ENCODE measurements around the gene GOLGA6D.
"Not testable (repeated sequence)": the region's sequence is repeated elsewhere in the genome, so short reads cannot be mapped to it uniquely, and the experiment has no call there.

DNA sequence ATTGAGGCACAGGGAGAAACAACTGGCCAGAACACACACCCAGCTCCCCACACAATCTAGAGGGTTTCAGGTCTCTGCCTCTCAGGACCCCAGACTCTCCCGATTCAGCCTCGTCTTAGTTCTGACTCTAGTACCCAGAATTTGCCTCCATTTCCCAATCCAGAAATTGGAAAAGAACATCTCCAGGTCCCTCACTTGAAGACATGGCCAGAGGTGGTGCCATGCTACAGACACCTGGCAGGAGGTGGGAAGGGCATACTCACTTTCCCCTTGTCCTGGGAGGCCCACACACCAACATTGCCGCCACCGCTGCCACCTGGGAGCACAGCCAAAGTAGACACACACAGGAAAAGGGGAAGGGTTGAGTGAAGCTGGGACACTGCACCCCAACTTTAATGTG lies 20.1 kb downstream of the GOLGA6D start:
- TF ChIP-seq, protein P1, sequence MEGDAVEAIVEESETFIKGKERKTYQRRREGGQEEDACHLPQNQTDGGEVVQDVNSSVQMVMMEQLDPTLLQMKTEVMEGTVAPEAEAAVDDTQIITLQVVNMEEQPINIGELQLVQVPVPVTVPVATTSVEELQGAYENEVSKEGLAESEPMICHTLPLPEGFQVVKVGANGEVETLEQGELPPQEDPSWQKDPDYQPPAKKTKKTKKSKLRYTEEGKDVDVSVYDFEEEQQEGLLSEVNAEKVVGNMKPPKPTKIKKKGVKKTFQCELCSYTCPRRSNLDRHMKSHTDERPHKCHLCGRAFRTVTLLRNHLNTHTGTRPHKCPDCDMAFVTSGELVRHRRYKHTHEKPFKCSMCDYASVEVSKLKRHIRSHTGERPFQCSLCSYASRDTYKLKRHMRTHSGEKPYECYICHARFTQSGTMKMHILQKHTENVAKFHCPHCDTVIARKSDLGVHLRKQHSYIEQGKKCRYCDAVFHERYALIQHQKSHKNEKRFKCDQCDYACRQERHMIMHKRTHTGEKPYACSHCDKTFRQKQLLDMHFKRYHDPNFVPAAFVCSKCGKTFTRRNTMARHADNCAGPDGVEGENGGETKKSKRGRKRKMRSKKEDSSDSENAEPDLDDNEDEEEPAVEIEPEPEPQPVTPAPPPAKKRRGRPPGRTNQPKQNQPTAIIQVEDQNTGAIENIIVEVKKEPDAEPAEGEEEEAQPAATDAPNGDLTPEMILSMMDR (conservative IDR thresholded peaks at IDR 0.05), result not testable (repeated sequence)
- TF ChIP-seq ZFX (IDR thresholded peaks at IDR 0.05), result not testable (repeated sequence)

All from C4-2B (cell line).